IMR-90 (cell line): ENCODE data around the gene TMPRSS3. TPM values are rescaled to one million over a fixed set of nuclear protein-coding genes. Genes with fewer than 3 reads are reported as not detected.

Experiments
- ATAC-seq: fragments of 200-7000 bp; cut with Tn5 transposase; 2 replicates; pipeline ENCODE4 v1.9.1; 2020; ENCODE audit warnings: low read depth, mild to moderate bottlenecking, moderate library complexity
- BruUV-seq: library from RNA; stranded (reverse); fragments of 400-500 nt; replicated peaks from 2 replicates; lab custom pipeline; 2021; lab: Mats Ljungman, UMichigan
- CTCF ChIA-PET: fragments of 300-600 bp; formaldehyde crosslinking; extraction: SDS; loops from one replicate; lab custom pipeline; 2021; ENCODE audit warnings: antibody characterized with exemption; lab: Yijun Ruan, JAX
- POLR2A ChIA-PET: fragments of 300-600 bp; sonication (Branson Sonifier 250); formaldehyde crosslinking; loops from one replicate; lab custom pipeline; 2022; ENCODE audit warnings: antibody characterized with exemption; ENCODE audit not compliant: unreplicated experiment; lab: Charles Lee
- DNase-seq: peaks from one replicate; pipeline ENCODE4 v3.0.0; 2013
- H2AFZ ChIP-seq: replicated peaks from 2 replicates; pipeline ENCODE3; 2013; ENCODE audit warnings: low read length, mild to moderate bottlenecking; ENCODE audit not compliant: poor library complexity
- H2AK5ac ChIP-seq: 2 replicates; pipeline ENCODE4 v1.6.1; 2013; ENCODE audit warnings: low read depth, low read length, inconsistent platforms
- H2AK9ac ChIP-seq: replicated peaks from 2 replicates; pipeline ENCODE3; 2013; ENCODE audit warnings: mild to moderate bottlenecking, low read depth, low read length, moderate library complexity; ENCODE audit not compliant: poor library complexity
- H2BK120ac ChIP-seq: 2 replicates; pipeline ENCODE4 v1.6.1; 2013; ENCODE audit warnings: low read depth, low read length, inconsistent platforms
- H2BK15ac ChIP-seq: 3 replicates; pipeline ENCODE4 v1.6.1; 2013; ENCODE audit warnings: low read depth, low read length, inconsistent platforms
- H2BK20ac ChIP-seq: 2 replicates; pipeline ENCODE4 v1.6.1; 2013; ENCODE audit warnings: low read depth, mild to moderate bottlenecking, inconsistent platforms, low read length, moderate library complexity
- H2BK5ac ChIP-seq: 2 replicates; pipeline ENCODE4 v1.6.1; 2013; ENCODE audit warnings: mild to moderate bottlenecking, low read depth, low read length, inconsistent platforms; ENCODE audit not compliant: poor library complexity, severe bottlenecking
- H3K14ac ChIP-seq: replicated peaks from 2 replicates; pipeline ENCODE4 v1.6.1; 2013; ENCODE audit warnings: low read depth, low read length, inconsistent platforms
- H3K18ac ChIP-seq: 2 replicates; pipeline ENCODE4 v1.6.1; 2013; ENCODE audit warnings: low read depth, low read length, control low read depth
- H3K23ac ChIP-seq: 2 replicates; pipeline ENCODE4 v1.6.1; 2013; ENCODE audit warnings: low read depth, low read length, inconsistent platforms
- H3K27ac ChIP-seq: 2 replicates; pipeline ENCODE4 v1.5.1; 2013; ENCODE audit warnings: mild to moderate bottlenecking, control low read depth, low read length; ENCODE audit not compliant: insufficient read depth
- H3K27me3 ChIP-seq: 2 replicates; pipeline ENCODE4 v1.6.1; 2013; ENCODE audit warnings: low read length; ENCODE audit not compliant: control insufficient read depth, insufficient read depth
- H3K36me3 ChIP-seq: 2 replicates; pipeline ENCODE4 v1.6.1; 2013; ENCODE audit warnings: low read length, mixed read lengths; ENCODE audit not compliant: control insufficient read depth, insufficient read depth
- H3K4ac ChIP-seq: 2 replicates; pipeline ENCODE4 v1.6.1; 2013; ENCODE audit warnings: low read depth, low read length, inconsistent platforms
- H3K4me1 ChIP-seq: 2 replicates; pipeline ENCODE4 v1.6.1; 2013; ENCODE audit warnings: low read length, mixed read lengths; ENCODE audit not compliant: control insufficient read depth, insufficient read depth
- H3K4me2 ChIP-seq: 2 replicates; pipeline ENCODE4 v1.6.1; 2013; ENCODE audit warnings: low read depth, mild to moderate bottlenecking, control low read depth, low read length, moderate library complexity
- H3K4me3 ChIP-seq: 2 replicates; pipeline ENCODE4 v1.5.1; 2013; ENCODE audit warnings: low read depth, mild to moderate bottlenecking, control low read depth, low read length, moderate library complexity; ENCODE audit not compliant: insufficient read depth
- H3K56ac ChIP-seq: 2 replicates; pipeline ENCODE4 v1.6.1; 2013; ENCODE audit warnings: low read length, inconsistent platforms; ENCODE audit not compliant: insufficient read depth; ENCODE audit errors: extremely low read depth
- H3K79me1 ChIP-seq, 2 experiments: 2 replicates each; pipeline ENCODE4 v1.6.1; 2013; ENCODE audit warnings: low read length in 2 of 2, inconsistent platforms in 1 of 2, low read depth in 1 of 2
- H3K9ac ChIP-seq: 2 replicates; pipeline ENCODE4 v1.6.1; 2013; ENCODE audit warnings: low read depth, low read length, control low read depth
- H3K9me1 ChIP-seq: 2 replicates; pipeline ENCODE4 v1.6.1; 2013; ENCODE audit warnings: low read length, inconsistent platforms; ENCODE audit not compliant: insufficient read depth
- H3K9me3 ChIP-seq: 2 replicates; pipeline ENCODE4 v1.6.1; 2013; ENCODE audit warnings: low read length; ENCODE audit not compliant: control insufficient read depth, insufficient read depth
- H4K20me1 ChIP-seq: 2 replicates; pipeline ENCODE4 v1.6.1; 2013; ENCODE audit warnings: low read length, inconsistent platforms; ENCODE audit not compliant: insufficient read depth
- H4K5ac ChIP-seq: 2 replicates; pipeline ENCODE4 v1.6.1; 2013; ENCODE audit warnings: mild to moderate bottlenecking, low read depth, low read length, control low read depth
- H4K8ac ChIP-seq, 2 experiments: 2 replicates each; pipeline ENCODE4 v1.6.1; 2013; ENCODE audit warnings: low read depth in 2 of 2, low read length in 2 of 2, control low read depth in 1 of 2, inconsistent platforms in 1 of 2
- H4K91ac ChIP-seq: 2 replicates; pipeline ENCODE4 v1.6.1; 2013; ENCODE audit warnings: low read depth, low read length, inconsistent platforms; ENCODE audit not compliant: insufficient read depth
- CEBPB ChIP-seq: IDR thresholded peaks from 2 replicates; pipeline ENCODE4 v1.6.1; 2012; ENCODE audit warnings: low read depth, low read length, improper control_type of control experiment
- CHD1 ChIP-seq: IDR thresholded peaks from 2 replicates; pipeline ENCODE4 v1.6.1; 2012; ENCODE audit warnings: low read depth, low read length, improper control_type of control experiment
- FOS ChIP-seq: fragments of 150-350 bp; IDR thresholded peaks from 2 replicates; pipeline ENCODE4 v1.6.1; 2016; ENCODE audit warnings: low read depth, low read length
- MAFK ChIP-seq: IDR thresholded peaks from 2 replicates; pipeline ENCODE4 v1.6.1; 2012; ENCODE audit warnings: low read depth, low read length, improper control_type of control experiment
- MXI1 ChIP-seq: IDR thresholded peaks from 2 replicates; pipeline ENCODE4 v1.6.1; 2012; ENCODE audit warnings: low read depth, mild to moderate bottlenecking, low read length, moderate library complexity, borderline replicate concordance
- NFE2L2 ChIP-seq: fragments of 150-350 bp; IDR thresholded peaks from 2 replicates; pipeline ENCODE4 v1.6.1; 2016; ENCODE audit warnings: low read depth, mild to moderate bottlenecking, low read length
- POLR2A ChIP-seq: IDR thresholded peaks from 2 replicates; pipeline ENCODE4 v1.6.1; 2012; ENCODE audit warnings: mild to moderate bottlenecking, low read depth, low read length
- RAD21 ChIP-seq: IDR thresholded peaks from 2 replicates; pipeline ENCODE4 v1.6.1; 2012; ENCODE audit warnings: low read length, improper control_type of control experiment
- RCOR1 ChIP-seq: IDR thresholded peaks from 2 replicates; pipeline ENCODE4 v1.6.1; 2012; ENCODE audit warnings: mild to moderate bottlenecking, low read length, improper control_type of control experiment; ENCODE audit not compliant: insufficient replicate concordance
- RFX5 ChIP-seq: IDR thresholded peaks from 2 replicates; pipeline ENCODE4 v1.8.0; 2012; ENCODE audit warnings: low read depth, mild to moderate bottlenecking, low read length, moderate library complexity
- SMC3 ChIP-seq: fragments of 150-350 bp; IDR thresholded peaks from 2 replicates; pipeline ENCODE4 v1.6.1; 2016; ENCODE audit warnings: low read depth, mild to moderate bottlenecking, antibody characterized with exemption, low read length, moderate library complexity
- WGBS, 2 experiments: methylation state at CpG; one replicate each; pipeline versions ENCODE4 v1.1.5 to v1.1.7; 2013; ENCODE audit warnings: missing lambda C conversion rate in 2 of 2; ENCODE audit not compliant: insufficient read length in 1 of 2; ENCODE audit errors: extremely low coverage in 2 of 2; 5-methylcytosine and 5-hydroxymethylcytosine counted together
- dilution Hi-C: fragments of 300-500 bp; cut with HindIII; formaldehyde crosslinking; loops from one replicate; pipeline ENCODE4 v1.14.3; 2018; ENCODE audit warnings: low sequenced_read_pairs; ENCODE audit not compliant: unreplicated experiment
- in situ Hi-C: fragments of 300-500 bp; cut with MboI; formaldehyde crosslinking; loops from 3 replicates; pipeline ENCODE4 v1.14.3; 2019; ENCODE audit warnings: low sequenced_read_pairs, inconsistent platforms, mixed read lengths
- intact Hi-C: fragments of 100-400 bp; cut with micrococcal nuclease; formaldehyde crosslinking; loops from 2 replicates; pipeline ENCODE4 v1.10.0; 2022
- polyA plus RNA-seq, 3 experiments: library from polyadenylated mRNA; depleted of rRNA; stranded (reverse); fragments of >200 nt; gene quantifications; 2 replicates each; pipeline ENCODE4 v1.2.3, GENCODE V29; 2012; ENCODE audit warnings: low replicate concordance in 1 of 3
- total RNA-seq: library from RNA; depleted of rRNA; stranded (reverse); fragments of >200 nt; gene quantifications from 2 replicates; pipeline ENCODE4 v1.2.3, GENCODE V29; 2012
- TF ChIP-seq, protein P1 (sequence below): fragments of 150-350 bp; IDR thresholded peaks from 2 replicates; pipeline ENCODE4 v1.6.1; 2016; ENCODE audit warnings: low read depth, mild to moderate bottlenecking, low read length, moderate library complexity, borderline replicate concordance
- TF ChIP-seq, protein P2 (sequence below): fragments of 150-350 bp; IDR thresholded peaks from 2 replicates; pipeline ENCODE4 v1.6.1; 2017; ENCODE audit warnings: mild to moderate bottlenecking, antibody characterized with exemption, low read length, low read depth
- TF ChIP-seq, protein P3 (sequence below): conservative IDR thresholded peaks from 2 replicates; pipeline ENCODE4 v1.5.1; 2012; ENCODE audit warnings: mild to moderate bottlenecking, low read depth, low read length, improper control_type of control experiment

TMPRSS3 gene
- total and polyA plus RNA-seq, 2 of the 4 experiments (the other 2 are of a cell fraction), result not detected

DNA sequence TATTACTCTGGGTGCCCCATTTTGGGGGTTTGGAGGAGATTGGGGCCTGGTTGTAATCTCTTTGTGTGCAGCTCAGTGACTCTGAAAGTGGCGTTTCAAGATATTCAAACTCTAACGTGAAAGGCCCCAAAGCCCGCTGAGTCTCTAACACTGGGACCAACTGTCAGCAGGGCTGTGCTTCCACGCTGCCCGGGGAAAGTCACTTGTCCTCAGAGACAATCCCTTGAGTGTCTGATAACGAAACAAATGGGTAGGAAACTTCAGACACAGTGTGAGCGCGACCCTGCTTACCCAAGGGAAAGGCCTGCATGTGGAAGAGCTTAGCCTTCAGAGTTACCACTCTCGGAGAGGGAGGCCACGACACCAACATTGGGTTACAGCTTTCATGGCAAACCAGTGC is 8.7 kb upstream of the TMPRSS3 start:
- no peak overlapping the region for H2BK5ac ChIP-seq
- BruUV-seq, result no TSS peak
- no peak for ATAC-seq
- H3K79me1 ChIP-seq, result no peaks in the 10 kb centered on the region
- H3K4me1 ChIP-seq, result no peaks in the 10 kb centered on the region
- H3K36me3 ChIP-seq, result no peaks in the 10 kb centered on the region
- H3K9me1 ChIP-seq, result no peaks in the 10 kb centered on the region
- 56% methylated on average over 4 of the region's 10 CpGs; no CpG with 5 or more reads in 1 of the 2 experiments for WGBS, 2 experiments
- no peaks in the 10 kb centered on the region for H3K9me3 ChIP-seq
- no peak overlapping the region for H2BK20ac ChIP-seq
- dilution Hi-C loops (no loop called here), intact Hi-C loops (no loop called here), in situ Hi-C loops (no loop called here)
- no peak overlapping the region for H3K4me2 ChIP-seq
- H2AFZ ChIP-seq, result no peak overlapping the region
- H3K23ac ChIP-seq, result no peak overlapping the region
- peaks cover 8% of the 10 kb centered on the region; the same call in 1 of the 2 replicates for H3K27me3 ChIP-seq
- no peak overlapping the region for H2BK15ac ChIP-seq
- no peak overlapping the region for H4K91ac ChIP-seq
- TF ChIP-seq SMC3 (no peak), CHD1 (no peak), RCOR1 (no peak), RFX5 (no peak), MAFK (no peak), FOS (no peak), RAD21 (no peak), MXI1 (no peak), POLR2A (no peak), NFE2L2 (no peak), CEBPB (no peak)
- TF ChIP-seq, protein P1, sequence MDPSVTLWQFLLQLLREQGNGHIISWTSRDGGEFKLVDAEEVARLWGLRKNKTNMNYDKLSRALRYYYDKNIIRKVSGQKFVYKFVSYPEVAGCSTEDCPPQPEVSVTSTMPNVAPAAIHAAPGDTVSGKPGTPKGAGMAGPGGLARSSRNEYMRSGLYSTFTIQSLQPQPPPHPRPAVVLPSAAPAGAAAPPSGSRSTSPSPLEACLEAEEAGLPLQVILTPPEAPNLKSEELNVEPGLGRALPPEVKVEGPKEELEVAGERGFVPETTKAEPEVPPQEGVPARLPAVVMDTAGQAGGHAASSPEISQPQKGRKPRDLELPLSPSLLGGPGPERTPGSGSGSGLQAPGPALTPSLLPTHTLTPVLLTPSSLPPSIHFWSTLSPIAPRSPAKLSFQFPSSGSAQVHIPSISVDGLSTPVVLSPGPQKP, result no peak
- TF ChIP-seq, protein P2, sequence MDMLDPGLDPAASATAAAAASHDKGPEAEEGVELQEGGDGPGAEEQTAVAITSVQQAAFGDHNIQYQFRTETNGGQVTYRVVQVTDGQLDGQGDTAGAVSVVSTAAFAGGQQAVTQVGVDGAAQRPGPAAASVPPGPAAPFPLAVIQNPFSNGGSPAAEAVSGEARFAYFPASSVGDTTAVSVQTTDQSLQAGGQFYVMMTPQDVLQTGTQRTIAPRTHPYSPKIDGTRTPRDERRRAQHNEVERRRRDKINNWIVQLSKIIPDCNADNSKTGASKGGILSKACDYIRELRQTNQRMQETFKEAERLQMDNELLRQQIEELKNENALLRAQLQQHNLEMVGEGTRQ, result no peak
- TF ChIP-seq, protein P3, sequence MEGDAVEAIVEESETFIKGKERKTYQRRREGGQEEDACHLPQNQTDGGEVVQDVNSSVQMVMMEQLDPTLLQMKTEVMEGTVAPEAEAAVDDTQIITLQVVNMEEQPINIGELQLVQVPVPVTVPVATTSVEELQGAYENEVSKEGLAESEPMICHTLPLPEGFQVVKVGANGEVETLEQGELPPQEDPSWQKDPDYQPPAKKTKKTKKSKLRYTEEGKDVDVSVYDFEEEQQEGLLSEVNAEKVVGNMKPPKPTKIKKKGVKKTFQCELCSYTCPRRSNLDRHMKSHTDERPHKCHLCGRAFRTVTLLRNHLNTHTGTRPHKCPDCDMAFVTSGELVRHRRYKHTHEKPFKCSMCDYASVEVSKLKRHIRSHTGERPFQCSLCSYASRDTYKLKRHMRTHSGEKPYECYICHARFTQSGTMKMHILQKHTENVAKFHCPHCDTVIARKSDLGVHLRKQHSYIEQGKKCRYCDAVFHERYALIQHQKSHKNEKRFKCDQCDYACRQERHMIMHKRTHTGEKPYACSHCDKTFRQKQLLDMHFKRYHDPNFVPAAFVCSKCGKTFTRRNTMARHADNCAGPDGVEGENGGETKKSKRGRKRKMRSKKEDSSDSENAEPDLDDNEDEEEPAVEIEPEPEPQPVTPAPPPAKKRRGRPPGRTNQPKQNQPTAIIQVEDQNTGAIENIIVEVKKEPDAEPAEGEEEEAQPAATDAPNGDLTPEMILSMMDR, result no peak
- no peak overlapping the region for H4K8ac ChIP-seq
- H3K9ac ChIP-seq, result no peak overlapping the region
- H3K56ac ChIP-seq, result no peak overlapping the region
- CTCF ChIA-PET, result no interaction called here
- no peak overlapping the region for H2AK9ac ChIP-seq
- POLR2A ChIA-PET, result no interaction called here
- no peak overlapping the region for H2BK120ac ChIP-seq
- H3K14ac ChIP-seq, result no peak overlapping the region
- no peak overlapping the region for H3K18ac ChIP-seq
- DNase-seq, result no peak
- H4K20me1 ChIP-seq, result no peaks in the 10 kb centered on the region
- no peak overlapping the region for H3K27ac ChIP-seq
- no peak overlapping the region for H3K4me3 ChIP-seq
- no peak overlapping the region for H4K5ac ChIP-seq
- H3K4ac ChIP-seq, result no peak overlapping the region
- no peak overlapping the region for H2AK5ac ChIP-seq
